ENCODE data around the gene GLDC. TPM values are rescaled to one million over a fixed set of nuclear protein-coding genes. Genes with fewer than 3 reads are reported as not detected.

GLDC gene
- total RNA-seq, 6 donors from 2014 or later, result 0.60 to 3.1 (median 1.1) TPM; not detected in 2

DNA sequence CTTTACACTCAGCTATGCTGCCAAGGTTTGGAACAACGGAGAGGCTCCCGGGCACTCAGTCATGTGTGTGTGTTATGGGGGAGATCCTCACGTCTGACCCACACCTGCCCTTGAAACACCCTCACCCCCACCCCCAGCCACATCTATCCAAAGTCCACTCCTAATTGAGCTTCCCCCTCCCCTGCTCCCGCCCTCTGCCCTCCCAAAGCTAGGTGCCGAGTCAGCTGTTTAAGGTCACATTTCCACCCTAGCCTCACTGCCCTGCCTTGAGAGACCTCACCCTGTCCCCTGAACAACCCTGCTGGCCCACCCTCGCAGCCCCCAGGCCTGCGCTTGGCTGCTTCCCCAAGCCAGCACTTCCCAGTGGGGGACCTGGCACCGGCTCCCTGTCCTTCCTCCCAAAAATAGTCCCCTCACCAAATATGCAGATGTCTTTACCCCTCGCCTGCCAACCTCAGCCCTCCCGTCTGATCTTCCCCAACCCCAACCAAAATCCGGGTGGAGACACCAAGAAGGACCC, 36.0 kb downstream of the GLDC start:
- H3K4me3 ChIP-seq, result no peak overlapping the region
- DNase-seq (no peak), ATAC-seq (ENCODE audit: low FRiP score in 2 of 2) (peak in 1 of 2 donors; percentile 34)
- no peaks in the 10 kb centered on the region for H3K27me3 ChIP-seq
- no peaks in the 10 kb centered on the region for H3K9me3 ChIP-seq
- 90 to 94% methylated on average over 11 of the region's 11 CpGs for WGBS, 2 donors
- no peak overlapping the region for H3K27ac ChIP-seq
- H3K36me3 ChIP-seq, result no peaks in the 10 kb centered on the region
- no peaks in the 10 kb centered on the region for H3K4me1 ChIP-seq
- no peak for TF ChIP-seq EP300 (IDR thresholded peaks at IDR 0.05)
- TF ChIP-seq, protein P1, sequence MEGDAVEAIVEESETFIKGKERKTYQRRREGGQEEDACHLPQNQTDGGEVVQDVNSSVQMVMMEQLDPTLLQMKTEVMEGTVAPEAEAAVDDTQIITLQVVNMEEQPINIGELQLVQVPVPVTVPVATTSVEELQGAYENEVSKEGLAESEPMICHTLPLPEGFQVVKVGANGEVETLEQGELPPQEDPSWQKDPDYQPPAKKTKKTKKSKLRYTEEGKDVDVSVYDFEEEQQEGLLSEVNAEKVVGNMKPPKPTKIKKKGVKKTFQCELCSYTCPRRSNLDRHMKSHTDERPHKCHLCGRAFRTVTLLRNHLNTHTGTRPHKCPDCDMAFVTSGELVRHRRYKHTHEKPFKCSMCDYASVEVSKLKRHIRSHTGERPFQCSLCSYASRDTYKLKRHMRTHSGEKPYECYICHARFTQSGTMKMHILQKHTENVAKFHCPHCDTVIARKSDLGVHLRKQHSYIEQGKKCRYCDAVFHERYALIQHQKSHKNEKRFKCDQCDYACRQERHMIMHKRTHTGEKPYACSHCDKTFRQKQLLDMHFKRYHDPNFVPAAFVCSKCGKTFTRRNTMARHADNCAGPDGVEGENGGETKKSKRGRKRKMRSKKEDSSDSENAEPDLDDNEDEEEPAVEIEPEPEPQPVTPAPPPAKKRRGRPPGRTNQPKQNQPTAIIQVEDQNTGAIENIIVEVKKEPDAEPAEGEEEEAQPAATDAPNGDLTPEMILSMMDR (IDR thresholded peaks at IDR 0.05), result no peak
- no peak for TF ChIP-seq POLR2AphosphoS5 (IDR thresholded peaks at IDR 0.05)
- TF ChIP-seq POLR2A (IDR thresholded peaks at IDR 0.05), result no peak

DNA sequence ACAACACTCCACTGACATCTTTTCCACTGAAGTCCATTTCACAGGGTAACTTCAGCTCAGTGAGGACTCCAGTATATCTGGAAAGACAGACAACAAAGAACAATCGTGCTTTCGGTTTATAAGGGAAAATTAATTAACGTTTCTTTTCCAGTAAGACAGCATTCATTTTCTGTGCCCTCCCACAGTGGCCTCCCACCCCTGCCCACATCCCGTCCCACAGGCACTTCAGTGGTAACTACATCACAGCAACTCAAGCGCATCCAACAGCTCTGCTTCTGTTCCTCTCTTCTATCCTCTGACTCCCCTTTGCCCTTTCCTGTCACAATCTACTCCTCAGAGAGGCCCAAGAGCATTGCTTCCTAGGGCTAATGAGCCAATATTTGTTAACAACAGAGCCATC, 40.3 kb downstream of the GLDC start:
- 80 to 88% methylated on average over 5 of the region's 5 CpGs for WGBS, 2 donors
- TF ChIP-seq POLR2A (IDR thresholded peaks at IDR 0.05) (no peak), EP300 (IDR thresholded peaks at IDR 0.05) (no peak), POLR2AphosphoS5 (IDR thresholded peaks at IDR 0.05) (no peak)
- TF ChIP-seq, protein P1 (IDR thresholded peaks at IDR 0.05), result no peak
- H3K27me3 ChIP-seq, result no peaks in the 10 kb centered on the region

DNA sequence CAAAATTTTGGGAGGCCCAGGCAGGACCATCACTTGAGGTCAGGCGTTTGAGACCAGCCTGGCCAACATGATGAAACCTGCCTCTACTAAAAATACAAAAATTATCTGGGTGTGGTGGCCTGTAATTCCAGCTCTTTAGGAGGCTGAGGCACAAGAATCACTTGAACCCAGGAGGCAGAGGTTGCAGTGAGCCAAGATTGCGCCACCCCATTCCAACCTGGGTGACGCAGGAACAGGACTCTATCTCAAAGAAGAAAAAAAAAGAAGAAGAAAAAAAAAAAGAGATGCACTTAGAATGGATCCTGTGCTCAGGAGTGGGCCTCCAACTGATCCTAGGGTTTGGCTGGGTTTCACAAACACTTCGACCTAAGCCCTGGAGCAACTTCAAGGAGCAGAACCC, 45.1 kb downstream of the GLDC start:
- Histone ChIP-seq H3K4me1 (no peaks in the 10 kb centered on the region), H3K36me3 (no peaks in the 10 kb centered on the region), H3K4me3 (no peak overlapping the region), H3K9me3 (no peaks in the 10 kb centered on the region), H3K27me3 (no peaks in the 10 kb centered on the region), H3K27ac (no peak overlapping the region)
- ATAC-seq (ENCODE audit: low FRiP score in 2 of 2) (no peak), DNase-seq (no peak)
- 93 to 100% methylated on average over 4 of the region's 4 CpGs for WGBS, 2 donors
- TF ChIP-seq, protein P1 (IDR thresholded peaks at IDR 0.05), result no peak
- TF ChIP-seq POLR2AphosphoS5 (IDR thresholded peaks at IDR 0.05) (no peak), POLR2A (IDR thresholded peaks at IDR 0.05) (no peak), EP300 (IDR thresholded peaks at IDR 0.05) (no peak)

More for the DNA sequence above, 40.3 kb downstream of the GLDC start:
- H3K36me3 ChIP-seq, result no peaks in the 10 kb centered on the region
- H3K4me1 ChIP-seq, result no peaks in the 10 kb centered on the region
- DNase-seq (no peak), ATAC-seq (ENCODE audit: low FRiP score in 2 of 2) (no peak)
- no peak overlapping the region for H3K4me3 ChIP-seq
- H3K9me3 ChIP-seq, result no peaks in the 10 kb centered on the region
- H3K27ac ChIP-seq, result no peak overlapping the region

DNA sequence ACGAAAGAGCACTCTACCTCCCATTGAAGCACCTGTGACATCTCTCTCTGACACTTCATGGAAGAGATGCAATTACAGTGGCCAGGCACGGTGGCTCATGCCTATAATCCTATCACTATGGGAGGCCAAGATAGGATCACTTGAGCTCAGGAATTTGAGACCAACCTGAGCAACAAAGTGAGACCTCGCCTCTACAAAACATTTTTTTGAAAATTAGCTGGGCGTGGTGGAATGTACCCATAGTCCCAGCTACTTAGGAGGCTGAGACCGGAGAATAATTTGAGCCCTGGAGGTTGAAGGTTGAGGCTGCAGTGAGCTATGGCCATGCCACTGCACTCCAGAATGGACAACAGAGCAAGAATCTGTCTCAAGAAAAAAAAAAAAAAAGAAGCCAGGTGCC, 45.5 kb downstream of the GLDC start:
- H3K9me3 ChIP-seq, result no peaks in the 10 kb centered on the region
- H3K4me1 ChIP-seq, result no peaks in the 10 kb centered on the region
- no peak for DNase-seq
- H3K27ac ChIP-seq, result no peak overlapping the region
- no peak for ATAC-seq (ENCODE audit: low FRiP score in 2 of 2)
- WGBS, 2 donors, result 83 to 94% methylated on average over 5 of the region's 5 CpGs
- no peak overlapping the region for H3K4me3 ChIP-seq
- TF ChIP-seq, protein P1 (IDR thresholded peaks at IDR 0.05), result no peak
- no peak for TF ChIP-seq POLR2AphosphoS5 (IDR thresholded peaks at IDR 0.05)
- no peaks in the 10 kb centered on the region for H3K27me3 ChIP-seq
- no peaks in the 10 kb centered on the region for H3K36me3 ChIP-seq

DNA sequence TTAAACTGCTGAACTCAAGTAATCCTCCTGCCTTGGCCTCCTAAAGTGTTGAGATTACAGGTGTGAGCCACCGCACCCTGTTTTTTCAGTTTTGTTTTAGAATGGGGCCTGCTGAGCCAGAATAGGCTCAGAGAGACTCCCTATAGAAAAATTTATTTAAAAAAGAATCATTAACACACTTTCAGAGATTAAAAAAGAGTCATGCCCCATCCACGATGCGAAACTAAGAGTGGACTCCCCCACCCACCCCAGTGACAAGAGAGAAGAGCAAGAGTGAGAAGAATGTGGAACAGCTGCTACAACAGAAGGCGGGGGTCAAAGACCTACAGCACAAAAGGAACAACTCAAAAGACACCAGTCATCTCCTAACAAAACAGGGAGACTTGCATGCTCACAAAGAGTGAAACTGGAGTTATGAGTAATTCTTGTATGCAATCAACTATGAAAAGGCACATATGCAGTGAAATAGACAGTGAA, 47.2 kb downstream of the GLDC start:
- Histone ChIP-seq H3K36me3 (no peaks in the 10 kb centered on the region), H3K27me3 (no peaks in the 10 kb centered on the region), H3K4me1 (no peaks in the 10 kb centered on the region), H3K27ac (no peak overlapping the region), H3K4me3 (no peak overlapping the region), H3K9me3 (no peaks in the 10 kb centered on the region)
- WGBS, 2 donors, result 66 to 67% methylated on average over 4 of the region's 4 CpGs
- TF ChIP-seq POLR2AphosphoS5 (IDR thresholded peaks at IDR 0.05) (peak in 1 of 2 donors; percentile 59), EP300 (IDR thresholded peaks at IDR 0.05) (no peak), POLR2A (IDR thresholded peaks at IDR 0.05) (no peak)
- TF ChIP-seq, protein P1 (IDR thresholded peaks at IDR 0.05), result no peak
- ATAC-seq (ENCODE audit: low FRiP score in 2 of 2) (peak in 1 of 2 donors; percentile 51), DNase-seq (no peak)

All from upper lobe of left lung (tissue), 6 donors.